ENCODE measurements around the gene MORN2.

MORN2 gene

DNA sequence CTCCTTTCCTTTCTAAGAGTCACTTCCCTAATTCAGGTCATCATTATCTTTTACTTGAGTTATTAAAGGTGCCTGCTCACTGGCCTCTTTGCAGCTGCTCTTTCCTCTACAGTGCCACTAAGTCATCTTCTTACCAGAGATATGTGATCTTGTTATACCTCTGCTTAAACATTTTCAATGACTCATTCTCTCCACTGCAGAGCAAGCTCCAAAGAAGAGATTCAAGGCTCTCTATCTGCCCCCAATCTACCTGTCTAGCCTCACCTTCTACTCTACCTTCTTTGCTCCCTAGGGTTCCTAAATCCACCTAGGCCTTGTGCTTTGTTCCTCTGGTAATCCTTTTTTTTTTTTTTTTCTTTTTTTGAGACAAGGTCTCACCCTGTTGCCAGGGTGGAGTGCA is 17.0 kb downstream of the MORN2 start:
- DNase-seq = no peak

DNA sequence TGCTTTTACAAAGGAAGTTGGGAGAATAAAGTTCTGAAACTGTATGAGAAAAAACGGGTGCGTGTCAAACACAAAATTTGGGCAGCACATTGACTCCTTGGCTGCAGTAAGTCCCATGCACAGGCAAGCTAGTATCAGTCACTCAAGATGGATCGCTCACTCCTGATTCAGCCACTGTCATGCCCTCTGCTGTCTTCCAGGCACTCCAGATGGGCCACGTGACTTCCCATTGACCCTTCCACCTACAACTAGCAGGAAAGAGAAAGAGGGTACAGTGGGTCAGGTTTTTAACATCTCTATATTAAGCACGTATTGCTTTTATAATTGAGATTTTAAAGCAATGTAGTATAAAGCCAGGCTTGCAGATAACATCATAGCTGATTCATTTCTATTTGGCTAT is 22.5 kb downstream of the MORN2 start:
- DNase-seq = no peak

DNA sequence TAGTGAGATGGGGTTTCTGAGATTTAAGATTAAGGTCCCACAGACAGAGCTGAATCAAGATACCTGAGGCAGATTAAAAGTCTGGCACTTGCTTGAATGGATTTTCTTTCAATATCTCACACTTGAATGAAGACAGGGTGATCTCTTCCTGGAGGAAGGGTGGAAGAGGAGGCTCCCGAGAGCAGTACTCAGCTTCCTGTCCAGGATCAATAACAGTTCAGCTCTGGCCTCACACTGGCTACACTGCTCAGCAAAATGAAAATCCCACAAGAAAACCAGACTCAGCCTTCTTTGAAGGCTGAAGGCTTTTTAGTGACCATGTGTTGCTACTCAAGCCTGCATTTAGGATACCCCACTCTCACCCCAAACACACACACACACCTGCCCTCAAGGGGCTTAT is 24.9 kb downstream of the MORN2 start:
- DNase-seq = no peak

DNA sequence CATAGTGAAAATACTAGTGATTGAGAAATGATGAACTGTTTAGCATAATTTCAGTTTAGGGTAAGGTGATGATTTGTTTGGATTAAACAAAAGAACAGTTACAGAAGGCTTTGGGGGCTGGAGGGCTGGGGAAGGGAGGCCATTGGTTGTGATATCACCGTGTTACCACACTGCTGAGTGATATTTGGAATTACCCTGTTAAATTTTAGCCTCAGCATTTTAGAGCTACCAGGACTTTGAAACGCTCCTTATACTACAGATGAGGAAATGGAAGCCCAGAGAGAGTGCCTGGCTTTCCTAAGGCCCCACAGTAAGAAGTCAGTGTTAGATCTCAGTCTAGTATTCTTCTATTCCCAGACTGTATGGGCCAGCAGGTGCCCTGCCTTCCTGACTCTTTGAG is 29.5 kb downstream of the MORN2 start:
- DNase-seq = no peak

DNA sequence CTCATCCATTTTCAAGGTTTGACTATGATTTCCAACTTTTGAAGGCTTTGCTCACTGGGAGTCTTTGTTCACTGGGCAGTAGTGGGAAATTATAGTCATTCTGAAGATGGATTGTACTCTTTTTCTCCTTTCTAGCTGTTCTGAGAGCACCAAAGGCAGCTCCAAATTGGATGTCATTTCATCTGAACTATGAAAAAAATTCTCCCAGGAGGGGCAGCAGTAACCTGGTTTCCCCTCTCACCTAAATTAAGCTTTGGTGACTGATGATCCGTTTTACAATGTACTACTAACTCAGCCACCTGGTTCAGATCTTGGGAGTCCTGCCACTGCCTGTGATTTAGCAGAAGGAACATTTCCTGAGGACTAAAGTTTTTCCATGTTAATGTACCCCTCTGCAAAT is 31.5 kb downstream of the MORN2 start:
- DNase-seq = no peak

DNA sequence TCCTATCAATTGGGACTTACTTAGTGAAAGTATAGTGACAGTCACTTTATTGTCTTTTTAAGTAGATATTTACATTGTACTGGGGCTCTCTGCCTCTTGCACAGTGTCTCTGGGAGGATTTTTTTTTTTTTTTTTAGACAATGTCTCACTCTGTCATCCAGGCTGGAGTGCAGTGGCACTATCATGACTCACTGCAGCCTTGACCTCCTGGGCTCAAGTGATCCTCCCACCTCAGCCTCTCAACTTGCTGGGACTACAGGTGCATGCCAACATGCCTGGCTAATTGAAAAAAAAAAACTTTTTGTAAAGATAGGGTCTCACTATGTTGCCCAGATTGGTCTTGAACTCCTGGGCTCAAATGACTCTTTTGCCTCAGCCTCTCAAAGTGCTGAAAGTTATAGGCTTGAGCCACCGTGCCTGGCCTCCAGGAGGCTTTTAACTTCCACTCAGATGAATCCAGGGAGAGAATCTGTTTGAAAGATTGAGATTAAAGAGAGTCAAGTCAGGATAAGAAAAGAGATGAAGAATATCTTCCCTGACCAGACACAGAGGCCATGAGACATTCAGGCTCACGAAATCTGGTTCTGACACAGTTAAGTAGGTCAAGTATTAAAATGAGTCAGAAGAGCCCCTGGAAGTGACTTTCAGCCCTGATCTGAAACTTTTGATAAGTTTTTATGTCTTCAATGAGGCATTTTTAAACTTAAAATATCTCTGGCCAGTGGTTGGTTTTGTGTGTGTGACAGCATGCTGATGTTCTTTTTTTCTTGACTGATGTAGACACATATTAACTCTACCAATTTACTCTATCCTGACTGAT is 32.2 kb downstream of the MORN2 start:
- DNase-seq = peak in 1 of 2 donors; percentile 1

DNA sequence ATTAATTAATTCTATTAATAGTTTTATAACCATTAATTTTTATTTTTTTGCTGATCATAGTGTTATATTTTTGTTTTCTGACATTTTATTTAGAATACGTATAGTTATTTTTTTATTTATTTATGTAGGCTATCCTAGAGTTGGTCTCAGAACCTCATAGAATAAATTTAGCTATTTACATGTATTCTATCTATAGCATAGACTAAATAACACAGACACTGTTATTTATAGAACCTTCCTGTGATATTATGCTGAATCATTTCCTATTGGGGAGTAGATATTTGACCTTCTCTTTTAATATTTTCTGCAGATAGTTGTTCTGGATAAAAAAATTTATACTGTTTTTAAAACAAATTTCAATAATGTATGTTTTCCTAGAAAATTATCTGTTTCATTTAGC is 34.1 kb downstream of the MORN2 start:
- no peak for DNase-seq

DNA sequence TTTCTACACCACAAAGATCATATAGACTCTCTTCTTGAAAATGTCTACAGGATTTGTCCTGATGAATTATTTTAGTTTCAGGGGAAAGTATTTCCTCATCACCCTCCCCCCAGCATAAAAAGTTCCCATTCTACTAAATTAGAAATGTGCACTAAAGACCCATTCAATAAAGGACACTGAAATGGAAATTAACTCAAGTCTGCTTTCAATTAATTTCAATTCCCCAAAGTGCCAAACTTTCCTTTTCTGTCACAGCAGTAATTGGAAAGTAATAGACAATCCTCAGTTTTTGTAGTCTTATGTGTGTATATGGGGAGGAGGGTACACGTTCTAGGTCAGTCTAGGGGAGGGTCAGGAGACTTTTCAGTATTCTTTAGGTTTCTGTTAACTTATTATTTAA is 35.4 kb downstream of the MORN2 start:
- no peak for DNase-seq

DNA sequence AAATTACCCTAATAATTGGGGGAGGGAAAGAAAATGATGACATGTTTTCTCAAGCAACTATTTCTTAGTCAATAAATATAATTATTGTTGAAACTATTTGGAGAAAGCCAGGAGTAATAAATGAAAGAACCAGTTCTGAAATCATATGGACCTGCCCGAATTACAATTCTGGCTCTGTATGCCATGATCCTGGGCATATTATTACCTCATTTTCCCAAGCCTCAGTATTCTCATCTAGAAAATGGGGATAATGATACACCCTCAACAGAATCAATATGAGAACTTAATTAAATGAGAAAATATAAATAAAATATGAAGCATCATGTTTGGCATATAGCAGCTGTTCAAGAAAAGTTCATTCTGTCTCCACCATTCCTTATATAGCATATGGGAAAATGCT is 36.8 kb downstream of the MORN2 start:
- no peak for DNase-seq

DNA sequence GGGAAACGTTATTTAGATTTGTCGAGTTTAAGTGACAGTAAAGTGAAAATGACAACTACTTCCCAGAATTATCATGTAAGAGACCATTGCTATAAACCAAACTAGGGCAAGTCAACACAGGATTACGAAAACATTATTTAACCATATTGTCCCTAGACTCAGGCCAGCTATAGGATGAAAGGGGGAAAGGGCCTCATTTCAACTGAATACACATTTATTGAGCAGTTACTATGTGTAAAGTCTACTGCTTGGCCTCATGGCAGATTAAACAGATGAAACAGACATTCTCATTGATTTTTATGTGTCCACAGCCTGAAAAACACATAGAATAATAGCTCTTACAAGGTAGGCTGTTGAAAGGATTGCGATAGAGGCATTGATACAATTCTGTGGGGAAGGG is 46.6 kb downstream of the MORN2 start:
- no peak for DNase-seq

DNA sequence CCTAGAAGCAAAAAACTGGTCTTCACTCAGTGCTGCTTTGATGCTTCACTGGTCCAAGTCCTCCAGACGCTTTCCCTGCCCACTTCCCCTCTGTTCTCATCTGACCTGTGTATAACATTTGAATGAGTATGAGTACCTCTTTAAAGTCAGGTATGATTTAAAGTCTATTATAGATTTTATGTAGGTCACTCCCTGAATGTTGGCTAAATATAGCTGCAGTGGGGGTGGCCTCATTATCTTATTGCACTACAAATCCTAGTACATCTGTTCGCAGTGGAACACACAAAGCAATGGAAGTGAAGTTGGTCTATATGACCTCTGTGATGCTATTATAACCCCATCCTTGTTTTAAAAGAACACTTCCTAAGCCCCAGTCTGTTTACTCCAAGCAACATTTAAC is 47.1 kb downstream of the MORN2 start:
- no peak for DNase-seq

DNA sequence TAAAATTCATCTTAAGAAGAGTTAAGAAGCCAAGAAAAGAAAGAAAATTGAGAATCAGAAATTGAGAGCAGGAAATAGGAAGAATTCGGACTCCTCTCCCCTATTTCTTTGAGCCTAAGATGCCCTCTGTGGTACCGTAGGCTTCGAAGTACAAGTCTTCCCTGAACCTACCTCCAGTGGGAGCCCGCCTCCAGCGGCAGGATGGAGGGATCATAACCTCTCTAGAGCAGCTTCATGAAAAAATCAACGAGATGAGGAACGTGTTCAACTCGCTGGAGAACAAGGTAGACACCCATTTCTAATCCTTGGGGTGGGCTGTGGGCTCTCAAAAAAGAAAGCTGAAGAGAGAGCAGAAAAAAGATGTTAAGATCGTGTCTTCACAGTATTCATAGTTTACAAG is 50.2 kb downstream of the MORN2 start:
- DNase-seq = no peak

DNA sequence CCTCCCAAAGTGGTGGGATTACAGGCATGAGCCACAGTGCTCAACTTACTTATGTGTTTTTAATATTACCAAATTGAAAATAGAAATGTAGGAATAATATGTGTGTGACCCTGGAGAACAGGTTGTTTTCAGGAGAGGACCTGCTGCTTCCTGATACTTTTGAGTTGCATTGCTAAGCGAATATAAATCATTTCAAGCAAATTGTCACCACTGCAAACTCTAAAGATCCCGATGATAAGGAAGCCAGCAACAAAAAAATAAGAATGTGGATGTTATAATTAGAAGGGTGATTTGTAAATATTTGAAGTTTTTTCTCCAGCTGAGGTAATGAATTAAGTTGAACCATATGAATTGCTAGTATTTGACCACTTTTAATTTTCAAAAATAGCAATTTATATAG is 54.8 kb downstream of the MORN2 start:
- no peak for DNase-seq

All from stimulated activated CD4-positive, alpha-beta T cell treated with anti-CD3 and anti-CD28 coated beads, Interleukin-2, amount 100 ng/mL, for 24 hours (primary cell).